Neural progenitor cell (in vitro differentiated cells): ENCODE results near the gene HDAC4. TPM values are rescaled to one million over a fixed set of nuclear protein-coding genes. Genes with fewer than 3 reads are reported as not detected.

Experiments
- DNase-seq: peaks from one replicate; pipeline ENCODE4 v3.0.0-alpha.2; 2016; ENCODE audit warnings: low spot score
- H2AFZ ChIP-seq: fragments of 200-600 bp; sonication (generic); replicated peaks from 2 replicates; pipeline ENCODE4 v1.6.1; 2016; ENCODE audit warnings: antibody characterized with exemption
- H3F3A ChIP-seq: fragments of 200-600 bp; sonication (generic); 2 replicates; pipeline ENCODE4 v1.6.1; 2016; ENCODE audit warnings: antibody characterized with exemption, low read depth
- H3K27ac ChIP-seq: fragments of 200-600 bp; sonication (generic); 2 replicates; pipeline ENCODE4 v1.5.1; 2016; ENCODE audit warnings: mild to moderate bottlenecking
- H3K27me3 ChIP-seq: fragments of 200-600 bp; sonication (generic); 2 replicates; pipeline ENCODE4 v1.6.1; 2016; ENCODE audit warnings: mild to moderate bottlenecking, moderate library complexity
- H3K36me3 ChIP-seq: fragments of 200-600 bp; sonication (generic); 2 replicates; pipeline ENCODE4 v1.5.1; 2016
- H3K4me1 ChIP-seq: fragments of 200-600 bp; sonication (generic); 2 replicates; pipeline ENCODE4 v1.6.1; 2016; ENCODE audit warnings: mixed run types
- H3K4me2 ChIP-seq: fragments of 200-600 bp; sonication (generic); 2 replicates; pipeline ENCODE4 v1.6.1; 2016
- H3K4me3 ChIP-seq: fragments of 200-600 bp; sonication (generic); 2 replicates; pipeline ENCODE4 v1.5.1; 2016
- H3K79me2 ChIP-seq: fragments of 200-600 bp; sonication (generic); 2 replicates; pipeline ENCODE4 v1.6.1; 2016; ENCODE audit warnings: low read depth
- H3K9ac ChIP-seq: fragments of 200-600 bp; sonication (generic); 2 replicates; pipeline ENCODE4 v1.6.1; 2016
- H3K9me3 ChIP-seq: fragments of 200-600 bp; sonication (generic); 2 replicates; pipeline ENCODE4 v1.5.1; 2016; ENCODE audit warnings: low read depth
- H4K20me1 ChIP-seq: fragments of 200-600 bp; sonication (generic); 2 replicates; pipeline ENCODE4 v1.6.1; 2016; ENCODE audit warnings: low read depth
- H3K27ac Mint-ChIP-seq: 3 replicates; pipeline ENCODE4 v1.8.0; 2021; ENCODE audit warnings: mixed read lengths
- H3K27me3 Mint-ChIP-seq: 2 replicates; pipeline ENCODE4 v1.8.0; 2022; ENCODE audit warnings: low read depth, mild to moderate bottlenecking, inconsistent platforms, moderate library complexity, mixed read lengths; ENCODE audit not compliant: insufficient read depth
- H3K36me3 Mint-ChIP-seq: 3 replicates; pipeline ENCODE4 v1.8.0; 2021; ENCODE audit warnings: mixed read lengths
- H3K4me1 Mint-ChIP-seq: 3 replicates; pipeline ENCODE4 v1.8.0; 2021; ENCODE audit warnings: mixed read lengths
- H3K4me3 Mint-ChIP-seq: 3 replicates; pipeline ENCODE4 v1.8.0; 2021; ENCODE audit warnings: mild to moderate bottlenecking, moderate library complexity, mixed read lengths
- H3K9me3 Mint-ChIP-seq: 3 replicates; pipeline ENCODE4 v1.8.0; 2020; ENCODE audit warnings: mixed read lengths
- CTCF ChIP-seq: fragments of 200-600 bp; sonication (generic); IDR thresholded peaks from 2 replicates; pipeline ENCODE4 v1.5.1; 2017; ENCODE audit warnings: antibody characterized with exemption, mild to moderate bottlenecking
- EZH2 ChIP-seq: fragments of 200-600 bp; sonication (generic); IDR thresholded peaks from 2 replicates; pipeline ENCODE4 v1.6.1; 2017; ENCODE audit warnings: antibody characterized with exemption, mild to moderate bottlenecking, moderate library complexity
- EZH2phosphoT487 ChIP-seq: fragments of 200-600 bp; sonication (generic); IDR thresholded peaks from 2 replicates; pipeline ENCODE4 v1.6.1; 2017; ENCODE audit warnings: antibody characterized with exemption
- total RNA-seq: library from RNA; depleted of rRNA; stranded (reverse); fragments of >200 nt; gene quantifications from 2 replicates; pipeline ENCODE4 v1.2.3, GENCODE V29; 2015; ENCODE audit warnings: low replicate concordance

The HDAC4 gene
- total RNA-seq, 1 donor from 2014 or later, result 36.0 TPM

- peaks cover 8% of the 10 kb centered on the region for H3F3A ChIP-seq
- peaks cover 8% of the 10 kb centered on the region for H3K4me1 Mint-ChIP-seq
- DNase-seq, result no peak
- H3K4me1 ChIP-seq, result no peaks in the 10 kb centered on the region
- no peak overlapping the region for H2AFZ ChIP-seq
- H3K27me3 Mint-ChIP-seq, result no peaks in the 10 kb centered on the region
- no peak for TF ChIP-seq EZH2
- TF ChIP-seq EZH2phosphoT487, result no peak
- no peak for TF ChIP-seq CTCF
- H3K9ac ChIP-seq, result no peak overlapping the region
- H3K4me3 ChIP-seq, result no peak overlapping the region
- no peaks in the 10 kb centered on the region for H4K20me1 ChIP-seq
- no peaks in the 10 kb centered on the region for H3K36me3 ChIP-seq
- no peak overlapping the region for H3K27ac ChIP-seq
- H3K9me3 ChIP-seq, result no peaks in the 10 kb centered on the region
- no peaks in the 10 kb centered on the region for H3K9me3 Mint-ChIP-seq
- H3K4me2 ChIP-seq, result no peak overlapping the region
- peaks cover 17% of the 10 kb centered on the region for H3K36me3 Mint-ChIP-seq
- no peaks in the 10 kb centered on the region for H3K27me3 ChIP-seq
- H3K4me3 Mint-ChIP-seq, result no peak overlapping the region
- H3K27ac Mint-ChIP-seq, result no peak overlapping the region
- H3K79me2 ChIP-seq, result no peaks in the 10 kb centered on the region
Observed at GRCh38 chr2:239124152-239124899, 276.5 kb downstream of the HDAC4 start.

GRCh38 chr2:239122421-239123110 lies 278.3 kb downstream of the HDAC4 start:
- H3K9me3 ChIP-seq, result no peaks in the 10 kb centered on the region
- no peak overlapping the region for H3K9ac ChIP-seq
- H3K4me1 ChIP-seq, result no peaks in the 10 kb centered on the region
- H3F3A ChIP-seq, result peaks cover 8% of the 10 kb centered on the region
- no peaks in the 10 kb centered on the region for H3K79me2 ChIP-seq
- TF ChIP-seq CTCF, result no peak
- no peak for TF ChIP-seq EZH2phosphoT487
- no peak for TF ChIP-seq EZH2
- H3K27me3 ChIP-seq, result no peaks in the 10 kb centered on the region
- H4K20me1 ChIP-seq, result no peaks in the 10 kb centered on the region
- H3K4me3 Mint-ChIP-seq, result no peak overlapping the region
- no peak overlapping the region for H2AFZ ChIP-seq
- H3K27me3 Mint-ChIP-seq, result peaks cover under 1% of the 10 kb centered on the region
- H3K27ac Mint-ChIP-seq, result no peak overlapping the region
- H3K36me3 ChIP-seq, result no peaks in the 10 kb centered on the region
- H3K9me3 Mint-ChIP-seq, result no peaks in the 10 kb centered on the region
- no peak overlapping the region for H3K4me3 ChIP-seq
- H3K4me2 ChIP-seq, result no peak overlapping the region
- H3K36me3 Mint-ChIP-seq, result peaks cover 14% of the 10 kb centered on the region
- DNase-seq, result no peak
- no peak overlapping the region for H3K27ac ChIP-seq
- peaks cover 4% of the 10 kb centered on the region for H3K4me1 Mint-ChIP-seq

- Histone ChIP-seq H3K4me2 (no peak overlapping the region), H3K9ac (no peak overlapping the region), H3K4me3 (no peak overlapping the region), H3K36me3 (no peaks in the 10 kb centered on the region), H3K27ac (no peak overlapping the region), H3K27me3 (no peaks in the 10 kb centered on the region), H3K79me2 (no peaks in the 10 kb centered on the region), H3F3A (peaks cover 8% of the 10 kb centered on the region), H4K20me1 (no peaks in the 10 kb centered on the region), H3K9me3 (no peaks in the 10 kb centered on the region), H2AFZ (no peak overlapping the region), H3K4me1 (no peaks in the 10 kb centered on the region)
- Mint-ChIP-seq H3K4me3 (no peak overlapping the region), H3K36me3 (peaks cover 16% of the 10 kb centered on the region), H3K9me3 (no peaks in the 10 kb centered on the region), H3K27ac (no peak overlapping the region), H3K4me1 (peaks cover 6% of the 10 kb centered on the region), H3K27me3 (peaks cover 2% of the 10 kb centered on the region)
- TF ChIP-seq EZH2, result no peak
- TF ChIP-seq CTCF, result no peak
- TF ChIP-seq EZH2phosphoT487, result no peak
- no peak for DNase-seq
Observed at GRCh38 chr2:239121600-239122012, 279.2 kb downstream of the HDAC4 start.
